ENCODE results near the gene ZNF367. TPM values are rescaled to one million over a fixed set of nuclear protein-coding genes. Genes with fewer than 3 reads are reported as not detected.

Gene ZNF367
- total and polyA plus RNA-seq, 2 experiments from 2014 or later: 2.5 to 12.3 TPM

DNA sequence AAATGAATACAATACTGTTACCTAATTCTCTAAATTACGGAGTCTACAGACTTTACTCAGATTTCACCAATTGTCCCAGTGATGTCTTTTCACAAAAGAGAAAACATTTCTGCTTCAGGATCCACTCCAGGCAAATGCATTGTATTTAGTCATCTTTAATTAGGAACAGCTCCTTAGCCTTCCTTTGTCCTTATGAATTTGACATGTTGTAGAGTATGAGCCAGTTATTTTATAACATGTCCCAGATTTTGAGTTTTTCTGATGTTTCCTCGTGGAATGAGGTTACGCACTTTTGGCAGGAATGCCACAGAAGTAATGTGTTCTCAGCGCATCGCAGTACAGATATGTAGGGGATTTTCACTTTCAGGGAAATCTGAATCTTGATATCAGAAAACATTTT lies 42.3 kb upstream of the ZNF367 start:
- TF ChIP-seq POLR2AphosphoS5 (IDR thresholded peaks at IDR 0.05; ENCODE audit: low read depth) (no peak), ZNF114 (CRISPR knock-in tag; IDR thresholded peaks at IDR 0.05) (no peak), EZH2phosphoT487 (IDR thresholded peaks at IDR 0.05; ENCODE audit: unreplicated experiment) (no peak), CREB1 (CRISPR knock-in tag; IDR thresholded peaks at IDR 0.05; ENCODE audit: low read depth) (no peak), NANOG (IDR thresholded peaks at IDR 0.05; ENCODE audit: borderline replicate concordance) (no peak)
- TF ChIP-seq, protein P1, sequence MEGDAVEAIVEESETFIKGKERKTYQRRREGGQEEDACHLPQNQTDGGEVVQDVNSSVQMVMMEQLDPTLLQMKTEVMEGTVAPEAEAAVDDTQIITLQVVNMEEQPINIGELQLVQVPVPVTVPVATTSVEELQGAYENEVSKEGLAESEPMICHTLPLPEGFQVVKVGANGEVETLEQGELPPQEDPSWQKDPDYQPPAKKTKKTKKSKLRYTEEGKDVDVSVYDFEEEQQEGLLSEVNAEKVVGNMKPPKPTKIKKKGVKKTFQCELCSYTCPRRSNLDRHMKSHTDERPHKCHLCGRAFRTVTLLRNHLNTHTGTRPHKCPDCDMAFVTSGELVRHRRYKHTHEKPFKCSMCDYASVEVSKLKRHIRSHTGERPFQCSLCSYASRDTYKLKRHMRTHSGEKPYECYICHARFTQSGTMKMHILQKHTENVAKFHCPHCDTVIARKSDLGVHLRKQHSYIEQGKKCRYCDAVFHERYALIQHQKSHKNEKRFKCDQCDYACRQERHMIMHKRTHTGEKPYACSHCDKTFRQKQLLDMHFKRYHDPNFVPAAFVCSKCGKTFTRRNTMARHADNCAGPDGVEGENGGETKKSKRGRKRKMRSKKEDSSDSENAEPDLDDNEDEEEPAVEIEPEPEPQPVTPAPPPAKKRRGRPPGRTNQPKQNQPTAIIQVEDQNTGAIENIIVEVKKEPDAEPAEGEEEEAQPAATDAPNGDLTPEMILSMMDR (conservative IDR thresholded peaks at IDR 0.05; ENCODE audit: low read depth in 2 of 2): no peak
- TF ChIP-seq, protein P2, sequence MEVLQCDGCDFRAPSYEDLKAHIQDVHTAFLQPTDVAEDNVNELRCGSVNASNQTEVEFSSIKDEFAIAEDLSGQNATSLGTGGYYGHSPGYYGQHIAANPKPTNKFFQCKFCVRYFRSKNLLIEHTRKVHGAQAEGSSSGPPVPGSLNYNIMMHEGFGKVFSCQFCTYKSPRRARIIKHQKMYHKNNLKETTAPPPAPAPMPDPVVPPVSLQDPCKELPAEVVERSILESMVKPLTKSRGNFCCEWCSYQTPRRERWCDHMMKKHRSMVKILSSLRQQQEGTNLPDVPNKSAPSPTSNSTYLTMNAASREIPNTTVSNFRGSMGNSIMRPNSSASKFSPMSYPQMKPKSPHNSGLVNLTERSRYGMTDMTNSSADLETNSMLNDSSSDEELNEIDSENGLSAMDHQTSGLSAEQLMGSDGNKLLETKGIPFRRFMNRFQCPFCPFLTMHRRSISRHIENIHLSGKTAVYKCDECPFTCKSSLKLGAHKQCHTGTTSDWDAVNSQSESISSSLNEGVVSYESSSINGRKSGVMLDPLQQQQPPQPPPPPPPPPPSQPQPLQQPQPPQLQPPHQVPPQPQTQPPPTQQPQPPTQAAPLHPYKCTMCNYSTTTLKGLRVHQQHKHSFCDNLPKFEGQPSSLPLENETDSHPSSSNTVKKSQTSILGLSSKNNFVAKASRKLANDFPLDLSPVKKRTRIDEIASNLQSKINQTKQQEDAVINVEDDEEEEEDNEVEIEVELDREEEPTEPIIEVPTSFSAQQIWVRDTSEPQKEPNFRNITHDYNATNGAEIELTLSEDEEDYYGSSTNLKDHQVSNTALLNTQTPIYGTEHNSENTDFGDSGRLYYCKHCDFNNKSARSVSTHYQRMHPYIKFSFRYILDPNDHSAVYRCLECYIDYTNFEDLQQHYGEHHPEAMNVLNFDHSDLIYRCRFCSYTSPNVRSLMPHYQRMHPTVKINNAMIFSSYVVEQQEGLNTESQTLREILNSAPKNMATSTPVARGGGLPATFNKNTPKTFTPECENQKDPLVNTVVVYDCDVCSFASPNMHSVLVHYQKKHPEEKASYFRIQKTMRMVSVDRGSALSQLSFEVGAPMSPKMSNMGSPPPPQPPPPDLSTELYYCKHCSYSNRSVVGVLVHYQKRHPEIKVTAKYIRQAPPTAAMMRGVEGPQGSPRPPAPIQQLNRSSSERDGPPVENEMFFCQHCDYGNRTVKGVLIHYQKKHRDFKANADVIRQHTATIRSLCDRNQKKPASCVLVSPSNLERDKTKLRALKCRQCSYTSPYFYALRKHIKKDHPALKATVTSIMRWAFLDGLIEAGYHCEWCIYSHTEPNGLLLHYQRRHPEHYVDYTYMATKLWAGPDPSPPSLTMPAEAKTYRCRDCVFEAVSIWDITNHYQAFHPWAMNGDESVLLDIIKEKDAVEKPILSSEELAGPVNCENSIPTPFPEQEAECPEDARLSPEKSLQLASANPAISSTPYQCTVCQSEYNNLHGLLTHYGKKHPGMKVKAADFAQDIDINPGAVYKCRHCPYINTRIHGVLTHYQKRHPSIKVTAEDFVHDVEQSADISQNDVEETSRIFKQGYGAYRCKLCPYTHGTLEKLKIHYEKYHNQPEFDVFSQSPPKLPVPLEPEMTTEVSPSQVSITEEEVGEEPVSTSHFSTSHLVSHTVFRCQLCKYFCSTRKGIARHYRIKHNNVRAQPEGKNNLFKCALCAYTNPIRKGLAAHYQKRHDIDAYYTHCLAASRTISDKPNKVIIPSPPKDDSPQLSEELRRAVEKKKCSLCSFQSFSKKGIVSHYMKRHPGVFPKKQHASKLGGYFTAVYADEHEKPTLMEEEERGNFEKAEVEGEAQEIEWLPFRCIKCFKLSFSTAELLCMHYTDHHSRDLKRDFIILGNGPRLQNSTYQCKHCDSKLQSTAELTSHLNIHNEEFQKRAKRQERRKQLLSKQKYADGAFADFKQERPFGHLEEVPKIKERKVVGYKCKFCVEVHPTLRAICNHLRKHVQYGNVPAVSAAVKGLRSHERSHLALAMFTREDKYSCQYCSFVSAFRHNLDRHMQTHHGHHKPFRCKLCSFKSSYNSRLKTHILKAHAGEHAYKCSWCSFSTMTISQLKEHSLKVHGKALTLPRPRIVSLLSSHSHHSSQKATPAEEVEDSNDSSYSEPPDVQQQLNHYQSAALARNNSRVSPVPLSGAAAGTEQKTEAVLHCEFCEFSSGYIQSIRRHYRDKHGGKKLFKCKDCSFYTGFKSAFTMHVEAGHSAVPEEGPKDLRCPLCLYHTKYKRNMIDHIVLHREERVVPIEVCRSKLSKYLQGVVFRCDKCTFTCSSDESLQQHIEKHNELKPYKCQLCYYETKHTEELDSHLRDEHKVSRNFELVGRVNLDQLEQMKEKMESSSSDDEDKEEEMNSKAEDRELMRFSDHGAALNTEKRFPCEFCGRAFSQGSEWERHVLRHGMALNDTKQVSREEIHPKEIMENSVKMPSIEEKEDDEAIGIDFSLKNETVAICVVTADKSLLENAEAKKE (CRISPR knock-in tag; IDR thresholded peaks at IDR 0.05): no peak
- peaks cover 43% of the 10 kb centered on the region for H3K4me1 Mint-ChIP-seq
- no peaks in the 10 kb centered on the region for H3K27me3 ChIP-seq (ENCODE audit: insufficient read depth)
- H2AFZ ChIP-seq: no peak overlapping the region
- H3K4me1 ChIP-seq (ENCODE audit: insufficient read depth): peaks cover 35% of the 10 kb centered on the region
- no peaks in the 10 kb centered on the region for H4K20me1 ChIP-seq (replicated peaks; ENCODE audit: insufficient read depth)
- no peaks in the 10 kb centered on the region for H3K9me3 Mint-ChIP-seq
- peaks cover 1% of the 10 kb centered on the region for H3K27me3 Mint-ChIP-seq (ENCODE audit: insufficient read depth, low read depth, poor library complexity)
- no peaks in the 10 kb centered on the region for H3F3A ChIP-seq (replicated peaks; ENCODE audit: low read depth)
- peak overlapping the region; percentile 85 for H3K27ac Mint-ChIP-seq
- no peaks in the 10 kb centered on the region for H3K9me2 ChIP-seq (ENCODE audit: insufficient read depth)
- H3K36me3 ChIP-seq (ENCODE audit: insufficient read depth): no peaks in the 10 kb centered on the region
- H3K36me3 Mint-ChIP-seq (ENCODE audit: low read depth): peaks cover 4% of the 10 kb centered on the region; the same call in 1 of the 3 replicates
- H3K4me2 ChIP-seq: peak overlapping the region; percentile 50
- DNase-seq (ENCODE audit: low spot score): no peak
- no peak for ATAC-seq
- 0 out of 2 replicates have a peak, but pooled peaks cover 4% of the 10 kb centered on the region for H3K79me2 ChIP-seq (replicated peaks; ENCODE audit: insufficient read depth)
- no peak overlapping the region for H3K4me3 ChIP-seq
- no peak overlapping the region for H3K4me3 Mint-ChIP-seq
- H3K27ac ChIP-seq (ENCODE audit: low read depth): no peak overlapping the region; the same call in 1 of the 2 replicates
